GOT3 (cell line): Measurements from ENCODE around the gene PEX3.
"Not testable (repeated sequence)": the region's sequence is repeated elsewhere in the genome, so short reads cannot be mapped to it uniquely, and the experiment has no call there.

ENCODE experiments used
- DNase-seq: peaks from one replicate; lab custom pipeline; 2025; ENCODE audit warnings: mixed read lengths; lab: John Stamatoyannopoulos, UW

Gene PEX3

DNA sequence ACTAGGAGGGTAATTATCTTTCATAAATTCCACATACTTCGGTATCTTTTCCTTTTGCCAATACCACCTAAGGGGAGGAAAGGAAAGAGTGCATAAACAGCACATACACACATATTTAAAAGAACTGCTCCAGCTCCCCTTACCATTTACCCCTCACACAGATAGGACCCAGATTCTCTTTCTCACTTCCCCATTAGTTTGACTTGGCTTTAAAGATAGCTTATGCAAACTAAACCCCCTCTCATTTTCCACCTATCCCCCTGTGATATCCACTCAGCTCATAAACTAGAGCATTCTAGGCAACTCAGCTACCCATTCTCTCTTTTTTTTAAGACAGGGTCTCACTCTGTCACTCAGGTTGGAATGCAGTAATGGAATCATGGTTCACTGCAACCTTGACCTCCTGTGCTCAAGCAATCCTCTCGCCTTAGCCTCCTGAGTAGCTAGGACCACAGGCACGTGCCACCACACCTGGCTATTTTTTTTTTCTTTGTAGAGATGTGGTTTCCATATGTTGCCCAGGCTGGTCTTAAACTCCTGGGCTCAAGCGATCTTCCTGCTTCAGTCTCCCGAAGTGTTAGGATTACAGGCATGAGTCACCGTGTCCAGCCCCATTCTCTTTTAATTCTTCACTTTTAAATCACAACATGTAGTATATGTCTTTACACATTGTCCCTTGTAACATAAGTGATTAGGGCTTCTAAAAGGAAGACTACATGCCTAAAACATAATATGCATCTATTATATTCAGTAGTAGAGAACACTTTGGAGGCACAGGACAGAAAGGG is 56.9 kb downstream of the PEX3 start:
- no peak for DNase-seq

DNA sequence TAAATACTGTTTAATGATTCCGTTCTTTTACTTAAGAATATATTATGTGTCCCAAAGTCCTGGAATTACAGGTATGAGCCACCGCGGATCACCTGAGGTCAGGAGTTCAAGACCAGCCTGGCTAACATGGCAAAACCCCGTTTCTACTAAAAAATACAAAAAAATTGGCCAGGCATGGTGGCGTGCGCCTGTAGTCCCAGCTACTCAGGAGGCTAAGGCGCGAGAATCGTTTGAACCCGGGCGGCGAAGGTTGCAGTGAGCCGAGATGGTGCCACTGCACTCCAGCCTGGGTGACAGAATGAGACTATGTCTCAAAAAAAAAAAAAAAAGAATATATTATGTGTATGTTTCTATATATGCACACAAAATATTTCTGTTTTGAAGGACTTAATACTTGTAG is 59.7 kb downstream of the PEX3 start:
- DNase-seq = not testable (repeated sequence)

DNA sequence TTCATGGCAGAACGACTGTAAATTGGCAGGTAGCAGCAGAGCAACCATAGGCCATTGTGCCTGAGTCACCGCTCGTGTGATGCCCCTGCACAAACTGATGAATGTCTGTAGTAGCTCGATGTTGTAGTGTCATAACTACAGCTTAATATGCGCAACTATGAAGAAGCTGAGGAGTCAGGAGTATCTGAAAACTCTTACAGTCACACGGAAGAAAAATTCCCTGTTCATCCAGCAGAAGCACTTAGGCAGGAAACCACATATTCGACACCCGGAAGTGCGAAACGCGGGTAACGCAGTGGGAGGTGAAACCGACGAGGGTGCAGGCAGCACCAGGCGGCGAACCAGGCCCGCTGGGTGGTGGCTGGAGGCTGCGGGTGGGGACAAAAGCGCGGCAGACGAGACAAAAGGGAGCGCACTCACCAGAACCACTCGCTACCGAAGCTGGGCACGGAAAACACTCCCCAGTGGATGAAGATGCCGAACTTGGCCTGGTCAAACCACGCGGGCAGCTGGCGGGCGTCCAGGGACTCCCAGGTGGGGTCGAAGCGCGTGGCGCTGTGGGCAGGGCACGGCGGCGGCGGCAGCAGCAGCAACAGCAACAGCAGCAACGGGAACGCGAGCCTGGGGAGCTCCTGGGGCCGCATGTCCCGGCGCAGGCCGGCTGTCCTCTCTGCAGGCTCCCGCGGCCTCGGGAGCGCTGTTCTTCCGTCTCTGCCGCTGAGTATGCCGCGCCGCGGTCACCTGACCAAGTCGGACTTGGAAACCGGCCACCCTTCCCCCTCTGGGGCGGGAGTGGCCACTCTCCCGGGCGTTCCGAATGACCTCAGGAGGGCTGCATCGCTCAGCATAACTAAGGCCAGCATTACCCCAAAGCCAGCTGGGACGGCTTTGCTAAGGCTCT is 60.6 kb downstream of the PEX3 start, which contains the start of gene FUCA2:
Gene FUCA2, minus strand, starts transcription at position 730 of the 901 bp plus-strand sequence. Its CDS starts 86 bp downstream, at position 644.
- peak; percentile 64 for DNase-seq

DNA sequence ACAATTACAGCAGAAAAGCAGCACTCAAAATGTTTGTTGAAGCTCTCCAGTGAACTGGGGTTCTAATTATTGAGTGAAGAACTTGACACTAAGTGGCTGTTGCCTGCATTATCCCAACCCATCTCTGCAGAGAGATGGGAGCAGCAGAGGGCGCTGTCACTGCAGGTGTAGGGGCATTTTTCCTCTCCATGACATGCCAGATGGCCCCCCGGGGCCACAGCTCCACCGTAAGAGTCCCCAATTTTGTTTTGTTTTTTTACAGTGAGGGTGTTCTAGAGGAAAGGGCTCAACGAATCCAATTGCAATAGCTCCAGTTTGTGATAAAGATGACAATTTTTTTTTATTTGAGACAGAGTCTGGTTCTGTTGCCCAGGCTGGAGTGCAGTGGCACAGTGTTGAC is 62.8 kb downstream of the PEX3 start:
- no peak for DNase-seq

DNA sequence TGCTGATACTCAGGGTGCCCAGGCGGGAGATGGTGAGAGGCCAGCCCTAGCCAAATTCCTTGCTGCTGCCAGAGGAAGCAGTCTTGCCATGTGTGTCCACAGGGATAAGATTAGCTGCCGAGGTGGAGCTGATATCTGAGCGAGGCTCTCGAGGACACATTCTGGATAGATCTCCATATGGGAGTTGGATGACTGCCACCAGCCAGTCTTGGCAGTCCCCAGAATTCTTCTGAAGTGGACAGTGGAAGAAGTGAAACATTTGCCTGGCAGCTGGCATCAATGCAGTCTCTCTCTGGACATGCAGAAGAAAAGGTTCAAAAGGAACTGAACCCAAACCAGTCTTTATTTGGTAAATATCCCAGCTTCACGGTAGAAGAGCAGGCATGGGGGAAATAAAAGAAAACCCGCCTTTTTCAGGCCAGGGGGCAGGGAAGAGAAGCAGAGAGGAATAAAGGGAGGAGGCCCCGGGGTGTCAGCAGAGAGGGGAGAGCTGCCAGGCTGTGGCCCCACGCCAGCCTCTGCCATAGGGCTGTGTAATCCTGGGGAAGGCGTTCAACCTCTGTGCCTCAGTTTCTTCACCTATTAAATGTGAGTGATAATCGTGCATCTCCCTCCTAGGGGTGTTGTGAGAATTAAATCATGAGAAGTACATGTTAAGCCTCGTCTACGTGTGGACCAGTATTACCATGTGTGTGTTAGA is 64.6 kb downstream of the PEX3 start:
- no peak for DNase-seq

DNA sequence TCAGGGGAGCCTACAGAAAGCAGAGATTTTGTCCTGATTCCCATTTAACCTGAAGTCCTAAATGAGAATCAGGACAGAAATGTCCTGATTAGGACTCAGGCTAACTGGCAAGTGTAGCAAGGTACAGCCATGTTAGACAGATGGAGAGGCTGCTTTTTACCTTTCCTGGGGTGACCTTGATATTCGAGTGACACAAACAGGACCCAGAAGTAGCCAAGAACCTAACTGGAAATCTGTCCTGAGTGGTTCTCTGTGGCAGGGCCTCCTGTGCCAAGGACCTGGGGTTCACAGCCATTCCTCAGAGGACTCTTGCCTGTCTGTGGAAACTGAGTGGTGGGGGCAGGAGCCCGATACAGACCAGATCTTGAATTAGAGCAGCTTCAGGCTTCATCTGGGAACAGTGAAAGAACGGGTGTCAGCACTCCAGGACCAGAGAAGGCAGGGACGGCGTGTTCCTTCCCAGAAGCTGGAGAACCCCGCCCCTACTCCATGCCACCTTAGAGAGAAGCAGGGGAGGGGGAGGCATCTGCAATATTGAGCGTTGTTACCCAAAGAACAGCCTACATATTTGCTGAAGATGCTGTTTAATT is 65.3 kb downstream of the PEX3 start:
- DNase-seq = no peak

DNA sequence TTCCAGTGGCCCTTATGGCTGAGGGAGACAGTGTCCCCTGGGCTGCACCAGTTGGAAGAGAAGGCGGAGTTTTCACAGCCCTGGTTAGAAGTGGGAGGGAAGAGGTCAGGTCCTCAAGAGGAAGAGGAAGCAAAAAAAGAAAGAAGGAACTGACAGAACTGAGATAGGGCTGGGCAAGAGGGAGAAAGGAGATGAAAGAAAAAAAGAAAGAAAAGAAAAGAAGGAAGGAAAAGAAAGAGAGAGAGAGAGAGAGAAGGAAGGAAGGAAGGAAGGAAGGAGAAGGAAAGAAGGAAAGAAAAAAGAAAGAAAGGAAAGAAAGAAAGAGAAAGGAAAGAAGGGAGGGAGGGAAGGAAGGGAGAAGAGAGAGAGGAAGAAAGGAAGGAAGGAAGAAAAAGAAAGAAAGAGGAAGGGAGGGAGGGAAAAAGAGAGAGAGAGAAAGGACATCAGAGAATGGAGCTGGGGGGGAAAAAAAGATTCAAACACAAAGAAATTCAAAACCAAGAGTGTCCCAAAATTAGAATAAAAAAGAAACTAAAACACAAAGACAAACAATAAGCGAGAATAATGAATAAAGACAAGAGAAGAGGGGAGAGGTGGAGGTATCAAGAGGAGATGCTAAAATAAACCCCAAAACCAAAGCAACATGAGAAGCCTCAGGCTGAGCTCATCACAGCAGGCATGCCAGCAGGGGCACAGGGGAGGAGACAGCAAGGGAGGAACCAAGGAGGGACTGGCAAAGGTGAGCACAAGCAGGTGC is 66.3 kb downstream of the PEX3 start:
- DNase-seq = no peak

DNA sequence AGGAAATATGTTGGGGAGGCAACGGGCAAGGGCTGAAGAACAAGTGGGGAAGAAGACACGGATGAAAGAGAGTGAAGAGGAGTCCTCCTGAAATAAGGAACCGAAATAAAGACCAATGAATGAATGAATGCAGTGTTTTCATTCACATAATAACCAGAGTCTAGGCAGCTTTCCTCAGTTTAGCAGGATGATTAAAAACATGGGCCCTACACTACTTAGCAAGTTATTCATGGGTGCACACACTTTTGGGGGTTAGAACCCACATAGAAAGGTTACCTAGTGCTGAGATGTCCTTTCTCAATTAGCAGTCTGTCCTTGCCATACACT is 66.8 kb downstream of the PEX3 start:
- DNase-seq = no peak

DNA sequence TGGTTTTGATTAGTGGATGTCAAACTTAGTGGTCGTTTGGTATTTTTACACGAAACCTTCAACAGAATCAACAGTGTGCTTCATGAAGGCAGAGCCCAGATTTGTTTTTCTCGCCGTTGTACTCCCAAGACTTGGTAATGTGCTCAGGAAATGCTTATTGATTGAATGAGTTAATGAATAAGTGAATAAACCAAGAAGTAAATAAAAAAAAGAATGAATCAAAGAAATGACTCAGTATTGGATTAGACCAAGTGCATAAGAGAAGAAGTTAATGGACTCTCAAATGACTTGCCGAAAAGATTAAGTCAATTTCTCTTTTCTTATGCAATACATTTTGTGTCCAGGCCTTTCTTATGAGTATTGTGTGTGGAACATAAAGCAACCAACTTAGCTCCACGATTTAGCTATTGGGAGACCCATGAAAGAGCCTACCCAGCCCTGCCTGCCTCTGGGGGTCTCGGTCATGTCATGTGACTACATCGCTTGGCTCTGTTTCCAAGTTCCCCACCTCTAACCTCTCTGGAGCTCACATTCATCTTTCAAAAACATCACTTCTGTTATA is 71.5 kb downstream of the PEX3 start:
- DNase-seq = no peak

DNA sequence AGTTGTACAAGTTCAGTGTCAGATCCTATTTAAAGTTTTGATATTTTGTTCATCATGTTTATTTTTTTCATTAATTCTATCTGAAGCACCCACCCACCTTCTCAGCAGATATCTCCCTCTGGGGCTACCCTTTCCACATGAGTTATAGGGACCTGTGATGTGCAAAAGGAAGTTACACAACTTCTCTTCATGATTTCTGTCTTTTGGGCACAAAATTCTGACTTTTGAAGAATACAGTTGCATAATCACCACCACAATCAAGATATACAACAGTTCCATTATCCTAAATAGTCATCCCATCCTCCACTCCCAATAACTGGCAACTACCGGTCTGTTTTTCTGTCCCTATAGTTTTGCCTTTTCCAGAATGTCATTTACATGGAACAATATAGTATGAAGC is 74.8 kb downstream of the PEX3 start:
- DNase-seq = no peak

DNA sequence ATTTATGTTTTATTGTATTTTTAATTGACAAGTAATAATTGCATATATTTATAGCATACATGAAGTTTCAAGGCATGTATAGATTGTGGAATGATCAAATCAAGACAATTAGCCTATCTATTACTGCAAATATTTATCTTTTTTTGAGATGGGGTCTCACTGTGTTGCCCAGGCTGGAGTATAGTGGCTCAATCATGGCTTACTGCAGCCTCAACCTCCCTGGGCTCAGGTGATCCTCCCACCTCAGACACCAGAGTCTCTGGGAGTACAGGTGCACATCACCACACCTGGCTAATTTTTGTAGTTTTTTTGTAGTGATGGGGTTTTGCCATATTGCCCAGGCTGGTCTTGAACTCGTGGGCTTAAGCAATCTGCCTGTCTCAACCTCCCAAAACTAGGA is 77.1 kb downstream of the PEX3 start:
- DNase-seq = no peak

DNA sequence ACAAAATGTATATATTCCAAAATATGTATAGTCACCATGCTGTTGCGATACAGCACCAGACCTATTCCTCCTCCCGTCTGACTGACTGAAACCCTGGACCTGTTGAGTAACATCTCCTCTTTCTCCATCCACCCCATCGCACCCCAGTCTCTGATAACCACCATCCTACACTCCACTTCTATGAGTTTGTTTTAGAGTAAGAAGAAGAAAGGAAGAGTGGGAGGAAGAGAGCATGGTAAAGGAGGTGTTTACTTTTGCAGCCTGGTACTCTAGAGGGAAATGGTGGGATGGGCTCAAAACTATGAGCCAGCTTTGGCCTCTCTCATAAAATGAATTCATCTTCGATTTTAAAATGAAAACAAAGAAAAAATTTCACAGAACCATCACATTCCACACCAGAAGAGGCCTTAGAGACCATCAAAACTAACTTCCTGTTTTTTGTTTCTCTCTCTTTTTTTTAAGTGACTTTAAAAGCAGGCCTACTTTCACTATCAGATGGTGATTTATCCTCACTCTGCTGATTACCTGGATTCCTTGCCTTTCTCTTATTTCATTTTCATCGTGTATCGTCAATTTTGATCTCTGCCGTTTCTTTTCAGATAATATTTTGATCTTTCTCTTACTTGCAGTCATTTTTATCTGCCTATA is 77.7 kb downstream of the PEX3 start:
- DNase-seq = no peak

DNA sequence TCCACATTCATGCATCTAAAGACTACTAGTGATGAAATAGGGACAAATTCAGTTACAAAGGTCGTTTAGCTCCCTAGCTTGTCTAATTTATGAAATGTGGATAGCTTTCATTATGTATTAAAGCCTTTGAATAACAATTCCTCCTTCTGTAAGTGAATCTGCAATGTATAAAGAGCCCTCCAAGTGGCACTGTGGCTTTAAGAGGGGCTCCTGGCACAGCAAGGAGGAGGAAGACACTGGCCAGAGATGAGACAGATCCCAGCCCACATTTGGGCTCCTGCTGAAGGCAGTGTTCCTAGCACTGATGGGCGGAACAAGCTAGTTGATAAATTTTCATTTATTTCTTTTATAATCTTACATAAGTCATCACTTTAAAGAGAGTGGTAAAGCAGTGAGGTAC is 78.5 kb downstream of the PEX3 start:
- DNase-seq = no peak

DNA sequence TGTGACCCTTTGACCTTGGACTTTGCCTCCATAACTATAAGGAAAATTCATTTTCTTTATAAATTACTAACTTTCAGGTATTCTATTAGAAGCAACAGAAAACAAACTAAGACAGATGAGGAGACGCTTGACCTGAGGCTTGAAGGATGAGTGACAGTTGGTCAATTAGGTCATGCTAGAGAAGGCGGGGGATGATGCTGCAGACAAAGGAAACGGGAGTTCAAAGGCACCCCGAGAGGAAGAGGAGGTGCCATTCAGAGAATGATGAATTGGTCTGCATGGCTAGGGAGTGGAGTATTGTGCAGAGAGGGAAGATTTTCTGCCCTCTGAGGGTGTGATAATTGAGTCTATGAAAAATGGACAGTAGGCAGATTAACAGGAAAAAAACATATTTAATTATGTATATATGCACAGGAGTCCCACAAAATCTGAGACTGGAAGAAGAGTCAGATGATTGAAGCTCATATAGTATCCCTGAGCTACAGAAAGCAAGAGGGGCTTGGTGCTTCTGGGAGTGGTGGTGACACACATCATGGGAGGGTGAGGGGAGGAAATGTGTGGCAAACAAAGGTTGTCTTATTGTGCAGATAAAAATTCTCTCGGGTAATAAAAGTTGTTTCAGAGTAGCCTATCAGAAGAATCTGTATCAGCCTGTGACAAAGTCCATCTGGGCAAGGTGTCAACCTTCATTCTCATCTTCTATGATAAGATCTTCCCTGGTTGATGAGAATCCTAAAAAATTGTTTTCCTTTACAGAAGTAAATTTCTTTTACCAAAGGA is 81.3 kb downstream of the PEX3 start:
- DNase-seq = no peak

DNA sequence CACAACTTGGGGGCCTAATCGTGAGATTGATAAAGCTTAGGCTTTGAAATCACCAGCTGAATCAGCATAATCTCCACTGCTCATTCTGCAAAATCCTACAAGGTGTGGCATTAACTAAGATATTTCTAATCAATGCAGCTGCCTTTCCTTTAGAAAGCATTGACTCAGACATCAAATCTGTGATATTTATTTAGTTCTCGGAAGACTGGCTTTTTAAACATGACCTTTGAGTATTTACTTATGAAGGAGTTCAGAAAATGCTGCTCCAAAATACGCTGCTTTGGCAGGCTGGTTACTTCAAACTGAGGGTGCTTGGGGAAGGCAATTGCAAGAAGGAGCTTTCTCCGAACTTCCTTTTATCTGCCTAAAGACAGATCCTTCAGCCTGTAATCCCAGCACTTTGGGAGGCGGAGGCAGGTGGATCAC is 84.6 kb downstream of the PEX3 start:
- DNase-seq = no peak

DNA sequence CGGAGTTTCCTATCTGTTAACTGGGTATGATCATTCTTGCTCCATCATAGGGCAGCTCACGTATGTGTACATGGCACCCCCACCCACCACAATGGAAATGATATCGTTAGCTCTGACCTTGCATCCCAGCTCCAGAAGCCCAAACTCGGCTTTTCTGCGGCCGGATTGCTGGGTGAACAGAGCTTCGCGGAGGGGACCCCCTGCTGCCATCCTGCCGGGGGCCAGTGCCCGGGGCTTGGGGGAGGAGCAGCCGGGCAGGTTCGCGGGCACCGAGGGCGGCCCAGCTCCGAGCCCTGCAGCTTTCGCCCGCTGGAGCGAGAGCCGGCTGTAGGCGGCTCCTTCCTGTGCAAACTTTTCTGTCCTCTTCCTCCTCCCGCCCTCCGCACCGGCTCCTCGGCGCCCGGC is 85.9 kb downstream of the PEX3 start:
- peak; percentile 18 for DNase-seq

DNA sequence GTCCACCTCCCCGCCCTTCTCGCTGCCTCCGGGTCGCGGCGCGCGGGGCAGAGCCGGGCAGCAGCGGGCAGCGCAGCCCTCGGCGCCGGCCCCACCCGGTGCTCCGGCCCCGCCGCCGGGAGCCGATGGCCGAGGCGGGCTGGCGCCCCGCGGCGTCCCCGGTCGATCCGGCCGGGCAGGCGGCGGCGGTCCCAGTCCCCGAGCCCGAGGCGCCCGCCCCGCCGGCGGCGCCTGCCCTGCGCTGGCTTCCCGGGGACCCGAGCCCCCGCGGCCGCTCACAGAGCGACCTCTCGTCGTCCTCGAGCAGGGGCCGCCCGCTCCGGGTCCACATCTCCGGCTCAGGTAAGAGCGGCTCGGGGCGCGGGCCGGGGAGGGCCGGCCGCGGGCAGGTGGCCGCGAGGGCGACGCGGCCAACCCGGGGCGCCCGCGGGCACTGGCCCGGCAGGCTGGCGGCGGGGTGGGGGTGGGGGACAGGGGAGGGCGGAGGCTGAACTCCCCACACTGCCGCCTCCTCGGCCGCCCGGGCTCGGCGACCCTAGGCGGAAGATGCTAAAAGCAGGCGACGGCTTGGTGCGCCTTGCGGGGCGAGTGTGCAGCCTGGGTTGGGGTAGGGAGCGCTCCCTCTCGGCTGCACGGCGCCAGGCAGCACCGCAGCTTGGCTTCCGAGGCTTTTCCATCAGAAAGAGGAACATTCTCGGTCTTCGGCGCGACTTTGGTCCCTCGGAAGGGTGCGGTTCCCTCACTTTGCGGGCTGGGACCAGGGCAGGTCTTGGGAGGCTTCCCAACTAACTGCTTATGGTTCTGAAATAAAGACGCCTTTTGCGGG is 86.5 kb downstream of the PEX3 start:
- DNase-seq = no peak

DNA sequence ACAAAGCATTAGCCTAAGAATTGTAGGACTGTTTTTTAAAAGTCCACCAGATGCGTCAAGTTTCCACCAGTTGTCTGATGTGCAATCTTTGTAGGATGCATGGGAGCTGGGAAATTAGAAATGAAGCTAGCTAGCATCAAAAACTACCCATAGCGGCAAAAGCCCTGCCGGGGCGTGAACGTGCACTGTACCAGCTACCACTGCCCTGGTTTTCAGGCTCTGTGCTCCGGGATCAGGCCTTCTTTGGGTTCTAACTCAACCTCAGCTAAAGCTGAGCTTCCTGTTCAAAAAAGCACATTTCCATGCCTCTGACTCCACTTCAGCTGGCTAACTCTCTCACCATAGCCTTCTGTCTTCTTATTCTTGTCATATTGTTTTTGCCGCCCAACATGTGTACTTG is 87.8 kb downstream of the PEX3 start:
- DNase-seq = no peak

DNA sequence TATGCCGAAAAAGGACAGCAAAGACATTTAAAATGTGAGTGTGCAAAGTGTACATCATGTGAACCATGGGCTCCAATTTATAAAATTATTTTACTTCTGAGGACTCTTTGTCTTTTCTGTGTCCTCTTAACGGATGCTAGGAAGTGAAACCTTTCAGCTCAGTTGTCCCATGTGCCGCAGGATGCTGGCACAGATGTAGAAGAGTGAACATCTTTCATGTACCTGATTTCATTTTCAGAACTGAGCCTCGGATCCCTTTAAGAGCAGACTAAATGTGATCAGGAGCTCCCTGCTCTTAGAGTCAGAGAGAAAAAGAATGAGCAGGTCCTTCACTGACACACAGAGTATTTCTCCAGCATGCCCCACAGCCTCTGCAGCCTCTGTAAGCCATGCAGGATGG is 88.5 kb downstream of the PEX3 start:
- DNase-seq = no peak
